Kidney epithelial cell (primary cell): ENCODE data around the gene WNT7A. TPM values are rescaled to one million over a fixed set of nuclear protein-coding genes. Genes with fewer than 3 reads are reported as not detected.

Source experiments
- DNase-seq: peaks from one replicate; pipeline ENCODE4 v3.0.0-alpha.2; 2010; ENCODE audit warnings: low read depth
- H3K27me3 ChIP-seq: 2 replicates; pipeline ENCODE4 v1.6.0; 2011; ENCODE audit warnings: low read length; ENCODE audit not compliant: control insufficient read depth, insufficient read depth
- H3K36me3 ChIP-seq: 2 replicates; pipeline ENCODE4 v1.5.1; 2011; ENCODE audit warnings: low read length; ENCODE audit not compliant: control insufficient read depth, insufficient read depth
- H3K4me3 ChIP-seq: 2 replicates; pipeline ENCODE4 v1.5.1; 2011; ENCODE audit warnings: low read depth, mild to moderate bottlenecking, control low read depth, low read length
- total RNA-seq: library from RNA; depleted of rRNA; stranded (reverse); fragments of >200 nt; gene quantifications from 2 replicates; pipeline ENCODE4 v1.2.3, GENCODE V29; 2015
- TF ChIP-seq, protein P1 (sequence below): IDR thresholded peaks from 2 replicates; pipeline ENCODE4 v1.5.1; 2011; ENCODE audit warnings: mild to moderate bottlenecking, moderate library complexity, low read length, control low read depth, inconsistent platforms; ENCODE audit not compliant: insufficient read depth, poor library complexity, severe bottlenecking

Gene WNT7A
- total RNA-seq, 1 donor from 2014 or later: 14.4 TPM

GRCh38 chr3:13849018-13849417 is 30.9 kb downstream of the WNT7A start:
- H3K36me3 ChIP-seq: no peaks in the 10 kb centered on the region
- H3K27me3 ChIP-seq: no peaks in the 10 kb centered on the region
- DNase-seq: no peak
- H3K4me3 ChIP-seq: no peak overlapping the region
- TF ChIP-seq, protein P1, sequence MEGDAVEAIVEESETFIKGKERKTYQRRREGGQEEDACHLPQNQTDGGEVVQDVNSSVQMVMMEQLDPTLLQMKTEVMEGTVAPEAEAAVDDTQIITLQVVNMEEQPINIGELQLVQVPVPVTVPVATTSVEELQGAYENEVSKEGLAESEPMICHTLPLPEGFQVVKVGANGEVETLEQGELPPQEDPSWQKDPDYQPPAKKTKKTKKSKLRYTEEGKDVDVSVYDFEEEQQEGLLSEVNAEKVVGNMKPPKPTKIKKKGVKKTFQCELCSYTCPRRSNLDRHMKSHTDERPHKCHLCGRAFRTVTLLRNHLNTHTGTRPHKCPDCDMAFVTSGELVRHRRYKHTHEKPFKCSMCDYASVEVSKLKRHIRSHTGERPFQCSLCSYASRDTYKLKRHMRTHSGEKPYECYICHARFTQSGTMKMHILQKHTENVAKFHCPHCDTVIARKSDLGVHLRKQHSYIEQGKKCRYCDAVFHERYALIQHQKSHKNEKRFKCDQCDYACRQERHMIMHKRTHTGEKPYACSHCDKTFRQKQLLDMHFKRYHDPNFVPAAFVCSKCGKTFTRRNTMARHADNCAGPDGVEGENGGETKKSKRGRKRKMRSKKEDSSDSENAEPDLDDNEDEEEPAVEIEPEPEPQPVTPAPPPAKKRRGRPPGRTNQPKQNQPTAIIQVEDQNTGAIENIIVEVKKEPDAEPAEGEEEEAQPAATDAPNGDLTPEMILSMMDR: no peak

DNA sequence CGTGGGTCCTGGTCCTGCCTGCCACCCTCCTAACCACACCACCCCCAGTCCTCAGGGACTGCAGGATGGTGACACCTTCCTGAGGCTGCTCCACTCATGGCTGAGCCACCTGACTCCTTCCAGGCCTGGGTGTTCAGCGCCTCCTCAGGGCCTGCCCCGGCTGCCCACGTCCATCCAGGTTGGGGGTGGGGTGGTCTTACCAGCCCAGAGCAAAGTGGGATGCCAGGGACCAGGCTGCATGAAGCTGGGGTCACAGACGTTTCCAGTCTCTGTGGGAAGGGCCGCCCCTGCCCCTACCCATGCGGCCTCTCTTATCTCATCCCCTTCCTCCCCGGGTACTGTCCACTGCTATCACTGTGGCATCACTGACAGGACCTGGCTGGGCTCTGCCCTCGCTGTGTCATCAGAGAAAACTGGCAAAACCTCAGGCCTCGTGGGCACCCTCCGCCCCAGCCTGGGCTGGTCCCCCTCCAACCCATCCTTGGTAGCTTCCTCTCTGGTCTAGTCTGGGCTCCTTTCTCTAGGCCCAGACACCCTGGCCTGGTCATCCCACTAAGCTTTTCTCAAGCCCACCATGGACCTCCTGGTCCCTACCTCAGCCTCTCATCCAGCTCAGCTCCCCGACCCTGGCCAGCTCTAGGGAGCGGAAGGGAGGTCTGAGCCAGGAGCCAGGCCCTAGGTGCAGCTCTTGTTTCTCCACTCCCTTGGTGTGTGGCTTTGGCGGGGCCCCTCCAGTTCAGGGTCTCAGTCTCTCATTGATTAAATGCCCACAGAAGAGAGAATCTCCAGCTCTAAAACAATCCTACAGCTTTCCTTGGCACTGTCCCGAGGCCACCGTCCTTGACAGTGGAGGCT is 32.9 kb downstream of the WNT7A start:
- H3K4me3 ChIP-seq: no peak overlapping the region
- H3K36me3 ChIP-seq: no peaks in the 10 kb centered on the region
- DNase-seq: no peak
- TF ChIP-seq, protein P1: no peak
- H3K27me3 ChIP-seq: no peaks in the 10 kb centered on the region

DNA sequence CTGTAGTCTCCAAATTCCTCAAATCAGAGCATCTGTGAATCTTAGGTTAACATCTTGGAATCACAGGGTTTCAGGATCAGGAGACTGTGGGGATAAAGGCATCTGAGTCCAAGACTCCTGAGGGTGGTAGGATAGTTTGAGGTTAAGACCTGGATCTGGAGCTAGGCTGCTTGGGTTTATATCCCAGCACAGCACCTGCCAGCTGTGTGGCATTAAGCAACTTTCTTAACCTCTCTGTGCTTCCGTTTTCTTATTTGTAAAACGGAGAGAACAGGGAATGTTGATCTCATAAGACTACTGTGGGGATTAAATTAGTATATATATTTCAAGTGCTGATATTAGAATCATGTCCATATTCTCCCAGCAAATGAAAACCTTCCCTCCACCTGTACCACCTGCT is 33.6 kb downstream of the WNT7A start:
- no peaks in the 10 kb centered on the region for H3K27me3 ChIP-seq
- H3K4me3 ChIP-seq: no peak overlapping the region
- no peaks in the 10 kb centered on the region for H3K36me3 ChIP-seq
- TF ChIP-seq, protein P1: no peak
- DNase-seq: no peak

GRCh38 chr3:13845806-13846205 is 34.1 kb downstream of the WNT7A start:
- no peaks in the 10 kb centered on the region for H3K27me3 ChIP-seq
- TF ChIP-seq, protein P1: no peak
- H3K36me3 ChIP-seq: no peaks in the 10 kb centered on the region
- H3K4me3 ChIP-seq: no peak overlapping the region
- DNase-seq: no peak

DNA sequence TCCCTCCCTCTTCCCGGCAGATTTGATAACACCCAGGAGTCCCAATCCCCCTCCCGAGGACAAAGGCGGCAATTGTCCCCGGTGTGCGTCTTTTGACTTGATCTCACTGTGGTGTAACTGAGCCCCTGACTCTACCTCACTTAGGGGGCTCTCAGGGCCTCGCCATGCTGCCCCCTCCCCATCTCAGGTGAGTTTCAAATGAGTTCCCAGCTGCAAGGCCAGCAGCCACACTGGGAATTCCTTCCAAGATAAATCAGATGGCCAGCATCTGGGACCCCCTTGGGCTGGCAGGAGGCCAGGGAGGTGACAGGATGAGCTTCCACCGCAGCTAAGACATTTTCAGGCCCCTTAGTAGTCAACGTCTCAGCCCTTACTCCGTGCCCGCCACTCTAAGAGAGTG is 35.0 kb downstream of the WNT7A start:
- Histone ChIP-seq H3K4me3 (no peak overlapping the region), H3K36me3 (no peaks in the 10 kb centered on the region), H3K27me3 (no peaks in the 10 kb centered on the region)
- TF ChIP-seq, protein P1: no peak
- DNase-seq: no peak

GRCh38 chr3:13844286-13844685 is 35.6 kb downstream of the WNT7A start:
- Histone ChIP-seq H3K36me3 (no peaks in the 10 kb centered on the region), H3K27me3 (no peaks in the 10 kb centered on the region), H3K4me3 (no peak overlapping the region)
- no peak for DNase-seq
- TF ChIP-seq, protein P1: no peak
